Fibroblast of the conjunctiva (primary cell): ENCODE data around the gene VPS72.
"Not testable (repeated sequence)": the region's sequence is repeated elsewhere in the genome, so short reads cannot be mapped to it uniquely, and the experiment has no call there.

Source experiments
- DNase-seq: peaks from one replicate; pipeline ENCODE4 v3.0.0-alpha.2; 2010; ENCODE audit warnings: low read depth

The VPS72 gene, protein sequence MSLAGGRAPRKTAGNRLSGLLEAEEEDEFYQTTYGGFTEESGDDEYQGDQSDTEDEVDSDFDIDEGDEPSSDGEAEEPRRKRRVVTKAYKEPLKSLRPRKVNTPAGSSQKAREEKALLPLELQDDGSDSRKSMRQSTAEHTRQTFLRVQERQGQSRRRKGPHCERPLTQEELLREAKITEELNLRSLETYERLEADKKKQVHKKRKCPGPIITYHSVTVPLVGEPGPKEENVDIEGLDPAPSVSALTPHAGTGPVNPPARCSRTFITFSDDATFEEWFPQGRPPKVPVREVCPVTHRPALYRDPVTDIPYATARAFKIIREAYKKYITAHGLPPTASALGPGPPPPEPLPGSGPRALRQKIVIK

DNA sequence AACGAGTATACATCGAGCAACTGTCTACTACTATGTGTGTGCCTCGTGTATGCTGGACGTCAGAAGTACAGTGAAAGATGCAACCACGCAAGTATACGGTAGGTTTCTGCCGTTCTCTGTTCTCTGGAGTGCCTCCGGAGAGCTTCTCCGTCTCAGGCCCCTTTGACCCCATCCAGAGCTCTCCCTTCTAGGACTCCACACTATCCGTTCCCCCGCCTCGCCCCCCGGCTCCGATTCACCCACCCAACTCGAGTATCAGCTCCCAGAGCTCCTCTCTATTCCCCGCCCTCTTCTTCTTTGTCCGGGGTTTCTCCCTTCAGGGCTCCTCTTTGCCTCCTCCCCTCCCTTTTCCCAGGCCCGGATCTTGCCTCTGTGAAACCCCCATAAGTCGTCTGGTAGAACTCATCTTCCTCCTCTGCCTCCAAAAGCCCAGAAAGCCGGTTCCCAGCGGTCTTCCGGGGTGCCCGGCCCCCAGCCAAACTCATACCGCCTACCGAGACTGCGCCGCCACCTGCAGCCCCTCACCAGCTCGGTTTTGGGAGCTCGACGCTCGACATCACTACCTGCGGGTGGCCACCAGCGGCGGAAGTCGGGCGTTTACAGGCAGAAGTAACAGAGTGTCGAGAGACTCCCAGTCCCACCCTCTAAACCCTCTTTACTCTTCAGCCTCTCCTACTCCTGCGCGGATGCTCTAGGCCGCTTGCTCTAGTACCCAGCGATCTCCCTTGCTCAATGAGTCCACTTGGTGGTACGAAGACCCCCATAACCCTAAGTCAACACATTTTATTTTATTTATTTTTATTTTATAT lies at the start of gene VPS72:
TSS of gene VPS72 (minus strand) at position 561 of the 809 bp plus-strand sequence. CDS start at position 485, 76 bp downstream.
- peak; percentile 79 for DNase-seq

DNA sequence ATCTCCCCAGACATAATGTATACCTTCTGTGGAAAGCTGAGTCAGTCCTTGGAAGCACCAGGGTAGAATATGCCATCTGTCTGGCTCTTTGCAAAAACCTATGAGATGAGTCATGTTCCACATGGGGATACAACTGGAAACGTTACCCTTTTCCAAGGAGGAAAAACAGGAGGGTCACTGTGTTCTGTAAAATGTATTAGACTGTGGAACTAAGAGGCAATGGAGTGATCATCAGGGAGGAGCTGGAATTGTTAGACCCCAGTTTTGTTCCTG lies 48.4 kb upstream of the VPS72 start:
- peak; percentile 61 for DNase-seq

DNA sequence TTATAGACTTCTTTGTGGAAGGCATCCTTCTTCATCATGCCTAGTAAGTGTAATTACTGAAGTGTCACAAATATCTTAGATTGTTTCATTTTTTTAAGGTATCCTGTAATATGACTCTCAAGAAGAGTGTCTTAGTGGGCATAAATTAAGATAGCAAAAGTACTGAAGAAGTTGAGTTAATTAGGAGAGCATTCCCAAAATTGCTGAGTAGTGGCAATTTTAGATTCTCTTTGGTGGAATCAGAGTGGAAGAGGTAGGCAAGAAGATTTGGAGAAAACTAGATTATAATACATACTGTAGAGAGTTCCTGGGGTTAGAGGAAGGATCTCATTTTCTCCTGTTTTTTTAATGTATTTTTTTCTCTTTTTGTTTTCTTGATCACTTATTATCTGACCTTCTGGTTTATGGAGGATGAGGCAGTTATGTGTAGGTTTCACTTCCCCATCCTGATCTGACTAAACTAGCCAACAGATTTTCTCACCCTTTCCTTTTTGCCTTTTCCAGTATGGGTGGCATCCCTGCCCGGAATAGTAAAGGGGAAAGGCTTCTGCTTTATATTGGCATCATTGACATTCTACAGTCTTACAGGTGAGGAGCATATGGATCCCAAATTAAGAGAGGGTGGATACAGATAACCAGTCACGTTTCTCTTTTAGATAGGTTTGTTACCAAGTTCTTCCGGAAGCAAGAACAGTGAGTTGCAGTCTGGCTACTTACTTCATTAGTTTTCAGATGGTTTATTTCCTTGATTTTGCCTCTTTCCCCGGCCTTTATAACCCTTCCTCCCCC lies 47.9 kb upstream of the VPS72 start:
- no peak for DNase-seq

DNA sequence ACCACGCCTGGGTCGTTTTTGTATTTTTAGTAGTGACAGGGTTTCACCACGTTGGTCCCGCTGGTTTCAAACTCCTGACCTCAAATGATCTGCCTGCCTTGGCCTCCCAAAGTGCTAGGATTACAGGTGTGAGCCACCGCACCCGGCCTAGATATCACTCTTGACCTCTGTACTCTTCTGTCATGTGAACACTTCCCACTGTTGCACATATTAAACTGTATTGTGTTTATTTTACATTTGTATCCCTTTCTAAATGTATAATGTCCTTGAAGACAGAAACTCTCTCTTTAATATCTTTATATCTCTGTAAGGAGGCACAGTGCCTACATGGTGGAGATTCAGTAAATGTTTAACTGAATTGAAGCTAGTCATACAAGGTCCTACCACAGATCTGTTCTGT lies 45.2 kb upstream of the VPS72 start:
- DNase-seq, result no peak

DNA sequence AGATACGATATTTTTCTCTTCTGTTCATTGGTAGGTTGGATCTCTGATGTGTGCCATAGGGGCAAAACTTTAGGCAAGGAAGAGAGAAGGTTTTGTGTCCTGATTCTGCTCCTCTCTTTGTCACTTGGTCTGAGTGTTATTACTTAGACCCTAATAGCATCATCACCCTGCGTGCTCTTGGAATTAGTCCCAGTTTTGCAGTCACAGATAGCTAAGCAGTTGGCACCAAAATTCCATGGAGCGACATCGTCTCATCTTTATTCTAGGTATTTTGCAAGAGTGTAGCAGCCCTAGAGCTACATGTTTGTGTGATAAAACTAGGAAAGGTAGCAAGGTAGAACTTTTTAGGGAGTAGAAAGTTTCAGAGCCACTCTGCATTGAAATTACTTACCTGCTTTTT lies 32.1 kb upstream of the VPS72 start:
- no peak for DNase-seq

DNA sequence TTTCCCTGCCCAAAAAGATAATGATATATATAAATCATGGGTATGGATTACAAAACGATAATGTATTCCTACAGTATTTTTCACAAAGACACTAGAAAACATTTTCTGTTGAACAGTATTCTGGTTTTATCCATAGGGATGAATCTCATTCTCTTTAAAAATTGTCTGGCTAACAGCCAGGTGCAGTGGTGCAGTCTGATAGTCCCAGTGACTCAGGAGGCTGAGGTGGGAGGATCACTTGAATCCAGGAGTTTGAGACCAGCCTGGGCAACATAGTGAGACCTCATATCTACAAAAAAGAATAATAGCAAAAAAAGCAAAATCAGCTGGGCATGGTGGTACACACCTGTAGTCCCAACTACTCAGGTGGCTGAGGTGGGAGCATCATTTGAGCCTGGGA lies 31.6 kb upstream of the VPS72 start:
- DNase-seq, result no peak

DNA sequence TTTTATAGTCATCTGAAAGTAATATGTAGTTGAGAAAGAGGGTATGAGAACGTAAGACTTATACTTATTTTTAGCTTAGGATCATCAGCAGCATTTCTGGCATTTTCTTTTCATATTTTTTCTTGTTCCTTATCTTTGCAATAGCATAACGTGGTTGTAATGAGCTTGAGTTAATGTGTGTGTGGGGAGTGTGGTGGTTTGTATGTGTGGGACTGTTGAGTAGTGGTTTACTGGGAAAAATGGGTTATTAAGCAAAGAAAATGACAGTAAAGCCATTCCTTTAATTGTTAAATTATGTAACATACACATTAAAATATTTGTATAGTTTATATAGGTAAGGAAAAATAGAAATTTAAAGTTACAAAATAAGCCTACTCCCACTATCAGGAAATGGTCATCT lies 23.6 kb upstream of the VPS72 start:
- DNase-seq, result no peak

DNA sequence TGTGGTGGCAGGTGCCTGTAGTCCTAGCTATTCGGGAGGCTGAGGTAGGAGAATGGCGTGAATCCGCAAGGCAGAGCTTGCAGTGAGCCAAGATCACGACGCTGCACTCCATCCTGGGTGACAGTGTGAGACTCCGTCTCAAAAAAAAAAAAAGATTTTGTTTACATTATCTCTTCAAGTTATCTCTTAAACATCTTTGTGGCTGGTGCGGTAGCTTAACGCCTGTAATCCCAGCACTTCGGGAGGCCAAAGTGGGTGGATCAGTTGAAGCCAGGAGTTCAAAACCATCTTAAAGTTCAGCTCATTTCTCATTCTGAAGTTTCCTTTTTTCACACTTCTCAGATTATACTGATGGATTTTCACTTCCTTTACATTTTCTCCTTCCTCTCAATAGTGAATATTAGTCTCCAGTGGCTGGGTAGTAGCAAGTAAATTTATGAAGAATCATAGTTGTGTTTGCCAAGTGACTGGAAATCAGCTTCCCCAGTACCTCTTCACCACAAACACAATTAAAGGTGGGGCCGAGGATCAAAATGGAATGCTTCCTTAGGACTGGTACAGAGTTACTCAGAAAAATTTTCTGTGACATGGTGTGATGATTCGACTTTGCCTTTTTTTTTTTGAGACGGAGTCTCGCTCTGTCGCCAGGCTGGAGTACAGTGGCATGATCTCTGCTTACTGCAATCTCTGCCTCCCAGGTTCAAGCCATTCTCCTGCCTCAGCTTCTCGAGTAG lies 22.1 kb upstream of the VPS72 start:
- no peak for DNase-seq

DNA sequence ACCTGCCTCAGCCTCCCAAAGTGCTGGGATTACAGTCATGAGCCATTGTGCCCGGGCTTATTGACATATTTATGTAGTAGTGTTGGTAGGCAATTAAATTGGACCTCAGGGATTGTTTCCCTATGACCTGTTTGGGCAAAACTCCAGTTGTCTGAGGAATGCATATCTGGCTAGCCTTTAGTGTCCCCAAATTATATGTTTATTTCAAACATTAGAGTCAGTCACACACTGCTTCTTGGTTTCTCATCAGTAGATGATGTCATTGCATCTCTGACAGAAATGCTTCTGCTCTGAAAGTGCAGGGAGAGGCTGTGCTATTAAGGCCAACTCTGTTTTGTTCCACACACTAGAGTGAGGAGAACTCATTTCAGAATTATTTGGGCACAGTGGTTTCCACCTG lies 20.8 kb upstream of the VPS72 start:
- DNase-seq, result no peak

DNA sequence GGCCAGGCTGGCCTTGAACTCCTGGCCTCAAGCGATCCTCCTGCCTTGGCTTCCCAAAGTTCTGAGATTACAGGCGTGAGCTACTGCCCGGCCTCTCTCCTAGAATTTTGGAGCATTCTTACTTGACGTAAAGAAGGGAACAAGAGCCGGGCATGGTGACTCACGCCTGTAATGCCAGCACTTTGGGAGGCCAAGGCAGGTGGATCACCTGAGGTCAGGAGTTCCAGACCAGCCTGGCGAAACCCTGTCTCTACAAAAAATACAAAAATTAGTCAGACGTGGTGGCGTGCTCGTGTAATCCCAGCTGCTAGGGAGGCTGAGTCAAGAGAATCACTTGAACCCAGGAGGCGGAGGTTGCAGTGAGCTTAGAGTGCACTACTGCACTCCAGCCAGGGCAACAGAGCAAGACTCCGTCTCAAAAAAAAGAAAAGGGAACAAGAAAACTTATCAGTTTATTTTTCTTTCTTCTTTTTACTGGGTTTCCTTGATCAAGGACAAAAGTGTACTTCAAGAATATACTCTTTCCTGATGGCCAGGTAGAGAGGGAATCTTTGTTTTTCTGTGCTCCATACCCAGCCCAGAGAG lies 15.5 kb upstream of the VPS72 start:
- DNase-seq, result not testable (repeated sequence)

DNA sequence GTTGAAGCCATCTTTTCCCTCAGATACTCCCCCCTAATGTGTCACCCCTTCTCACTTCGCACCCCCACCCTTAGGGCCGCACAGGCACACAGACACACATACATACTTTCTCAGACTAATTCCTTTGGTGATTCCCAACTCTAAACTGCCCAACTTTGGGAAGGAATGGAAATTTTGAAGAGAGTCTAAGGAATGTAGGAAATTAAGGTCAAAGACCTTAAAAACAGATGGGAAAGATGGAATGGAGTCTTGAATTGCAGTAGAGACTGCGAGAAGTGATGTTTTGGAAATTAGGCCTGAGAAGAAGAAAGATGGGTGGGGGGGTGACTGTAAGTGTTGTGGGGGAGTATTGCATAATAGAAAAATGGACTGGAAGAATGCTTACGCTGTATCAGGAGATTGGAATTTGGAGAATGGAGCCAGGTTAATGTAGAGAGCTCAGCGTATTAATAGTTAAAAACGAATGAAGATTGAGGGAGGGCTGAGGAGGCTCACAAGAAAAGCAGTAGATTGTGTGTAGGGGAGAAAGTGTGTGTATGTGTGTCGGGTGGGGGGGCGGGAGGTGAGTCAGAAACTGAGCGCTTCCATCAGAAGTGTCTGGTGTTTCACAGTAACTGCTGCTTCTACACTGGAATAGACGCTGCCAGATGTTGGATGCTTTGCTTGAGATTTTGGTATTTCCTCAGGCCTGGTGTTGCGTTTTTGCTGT lies 10.0 kb upstream of the VPS72 start:
- DNase-seq, result peak; percentile 71

DNA sequence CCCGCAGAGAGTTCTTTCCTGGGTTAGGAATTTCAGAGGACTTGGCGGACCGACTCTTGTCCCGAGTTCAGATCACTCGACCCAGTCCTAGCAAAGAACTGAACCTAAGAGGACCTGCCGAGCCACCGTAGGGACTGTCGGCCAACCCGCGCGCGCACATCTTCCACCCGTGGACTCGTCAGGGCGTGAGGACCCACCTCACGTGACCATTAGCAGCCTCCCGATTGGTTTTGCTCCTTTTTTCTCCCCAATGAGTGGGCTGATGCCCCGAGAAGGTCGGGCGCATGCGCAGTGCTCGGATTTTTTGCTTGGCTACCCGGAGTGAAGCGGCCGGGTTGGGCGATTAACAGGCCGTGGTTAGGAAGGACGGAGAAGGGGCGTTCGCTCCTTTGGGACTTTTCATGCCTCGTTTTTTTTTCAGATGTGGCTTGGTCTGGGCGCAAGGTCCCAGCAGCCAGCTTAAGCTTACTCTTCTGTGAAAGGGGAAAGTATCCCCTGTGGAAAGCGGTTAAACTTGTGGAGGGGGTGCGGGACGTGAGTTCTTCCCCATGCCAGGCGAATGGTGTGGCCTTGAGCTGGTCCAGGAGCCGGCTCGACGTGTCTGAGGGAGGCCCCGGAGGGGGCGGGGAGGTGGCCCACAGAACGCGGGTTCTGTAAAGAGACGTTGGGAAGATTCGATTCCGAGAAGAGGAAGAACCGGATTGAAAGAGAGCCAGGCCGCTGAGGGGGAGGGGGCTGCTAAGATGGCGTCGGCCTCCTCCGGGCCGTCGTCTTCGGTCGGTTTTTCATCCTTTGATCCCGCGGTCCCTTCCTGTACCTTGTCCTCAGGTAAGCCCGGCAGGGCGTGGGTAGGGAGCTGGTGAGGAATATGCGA lies 8.5 kb upstream of the VPS72 start, which contains the start of gene PIP5K1A:
TSS of gene PIP5K1A (plus strand) at position 299 of the 874 bp plus-strand sequence. CDS start at position 744, 445 bp downstream.
- peak; percentile 98 for DNase-seq

DNA sequence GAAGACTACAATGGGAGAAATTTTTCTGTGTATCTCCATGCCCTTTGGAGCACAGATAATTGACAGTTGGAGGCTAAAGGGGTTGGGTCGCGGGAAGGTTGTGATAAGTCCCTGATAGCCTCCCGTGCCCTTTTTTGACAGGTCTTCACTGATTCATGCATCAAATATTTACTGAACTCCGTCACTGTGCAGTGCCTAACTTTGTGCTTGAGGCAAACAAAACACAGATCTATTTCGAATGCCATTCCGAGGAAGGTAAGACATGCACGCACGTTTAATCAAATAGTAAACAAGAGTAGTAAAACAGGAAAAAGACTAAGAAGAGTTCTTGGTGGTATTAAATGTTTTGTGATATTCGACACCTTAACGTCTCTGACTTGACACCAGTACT lies 7.9 kb upstream of the VPS72 start:
- no peak for DNase-seq

DNA sequence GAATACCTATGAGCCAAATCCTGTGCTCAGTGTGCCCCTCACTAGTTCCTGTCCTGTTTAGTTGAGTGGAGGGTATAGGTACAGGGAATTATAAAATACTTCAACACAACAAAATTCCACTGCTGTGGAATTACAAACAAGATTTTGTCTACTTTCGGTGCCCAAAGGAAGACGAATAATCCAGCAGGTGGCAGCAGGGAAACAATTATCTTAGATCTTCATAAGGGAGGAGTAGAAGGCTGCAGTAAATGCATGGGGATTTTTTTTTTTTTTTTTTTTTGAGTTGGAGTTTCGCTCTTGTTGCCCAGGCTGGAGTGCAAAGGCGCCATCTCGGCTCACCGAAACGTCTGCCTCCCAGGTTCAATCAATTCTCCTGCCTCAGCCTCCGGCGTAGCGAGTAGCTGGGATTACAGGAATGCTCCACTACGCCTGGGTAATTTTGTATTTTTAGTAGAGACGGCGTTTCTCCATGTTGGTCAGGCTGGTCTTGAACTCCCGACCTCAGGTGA lies 6.3 kb upstream of the VPS72 start:
- DNase-seq, result peak; percentile 81

DNA sequence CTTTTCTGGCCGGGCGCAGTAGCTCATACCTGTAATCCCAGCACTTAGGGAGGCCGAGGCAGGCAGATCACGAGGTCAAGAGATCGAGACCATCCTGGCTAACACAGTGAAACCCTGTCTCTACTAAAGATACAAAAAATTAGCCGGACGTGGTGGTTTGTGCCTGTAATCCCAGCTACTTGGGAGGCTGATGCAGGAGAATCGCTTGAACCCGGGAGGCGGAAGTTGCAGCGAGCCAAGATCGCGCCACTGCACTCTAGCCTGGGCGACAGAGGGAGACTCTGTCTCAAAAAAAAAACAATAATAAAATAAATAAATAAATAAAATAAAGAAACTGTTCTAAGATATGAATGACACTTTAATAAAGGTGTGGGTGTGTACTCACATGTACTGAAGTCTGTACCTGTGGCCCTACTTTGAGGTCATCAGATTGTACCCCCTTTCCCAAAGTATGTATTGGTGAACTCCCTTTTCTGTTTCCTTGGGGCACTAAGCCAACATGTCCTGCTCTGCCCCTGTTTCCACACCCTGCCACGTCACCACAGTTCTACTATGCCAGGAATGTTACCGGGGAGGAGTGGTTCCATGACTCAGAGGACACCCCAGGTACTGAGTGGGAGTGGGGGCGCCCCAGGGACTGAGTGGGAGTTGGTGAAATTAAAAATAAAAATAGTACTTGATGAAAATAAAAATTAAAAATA lies 5.0 kb upstream of the VPS72 start:
- peak; percentile 82 for DNase-seq

DNA sequence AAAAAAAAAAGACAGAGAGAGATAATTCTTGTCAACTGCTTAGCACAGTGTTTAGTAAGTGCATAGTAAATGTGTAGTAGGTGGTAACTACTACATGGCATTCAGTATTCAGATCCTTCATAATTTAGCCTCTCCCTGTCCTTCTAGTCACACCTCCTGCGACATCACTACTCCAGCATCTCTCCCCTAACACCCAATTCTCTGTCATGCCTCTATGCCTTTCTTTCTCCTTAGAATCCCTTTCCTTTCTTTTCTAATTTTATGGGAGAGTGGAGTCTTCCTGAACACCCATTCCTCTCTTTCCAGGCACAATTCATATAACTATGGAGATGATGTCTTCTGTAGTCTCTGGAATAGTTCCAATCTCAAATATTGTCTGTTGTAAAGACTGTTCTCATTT lies 3.9 kb upstream of the VPS72 start:
- DNase-seq, result no peak

DNA sequence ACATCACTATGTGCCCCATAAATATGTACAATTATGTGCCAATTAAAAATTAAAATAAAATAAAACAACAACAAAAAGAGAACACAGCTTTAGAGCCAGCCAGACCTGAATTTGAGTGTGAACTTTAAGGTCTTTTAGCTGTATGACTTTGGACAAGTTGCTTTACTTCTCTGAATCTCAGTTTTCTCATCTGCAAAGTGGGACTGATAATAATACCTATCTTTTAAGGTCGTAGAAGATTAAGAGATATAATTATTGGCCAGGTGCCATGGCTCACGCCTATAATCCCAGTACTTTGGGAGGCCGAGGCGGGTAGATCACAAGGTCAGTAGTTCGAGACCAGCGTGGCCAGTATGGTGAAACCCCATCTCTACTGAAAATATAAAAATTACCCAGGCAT lies 3.3 kb upstream of the VPS72 start:
- DNase-seq, result no peak

DNA sequence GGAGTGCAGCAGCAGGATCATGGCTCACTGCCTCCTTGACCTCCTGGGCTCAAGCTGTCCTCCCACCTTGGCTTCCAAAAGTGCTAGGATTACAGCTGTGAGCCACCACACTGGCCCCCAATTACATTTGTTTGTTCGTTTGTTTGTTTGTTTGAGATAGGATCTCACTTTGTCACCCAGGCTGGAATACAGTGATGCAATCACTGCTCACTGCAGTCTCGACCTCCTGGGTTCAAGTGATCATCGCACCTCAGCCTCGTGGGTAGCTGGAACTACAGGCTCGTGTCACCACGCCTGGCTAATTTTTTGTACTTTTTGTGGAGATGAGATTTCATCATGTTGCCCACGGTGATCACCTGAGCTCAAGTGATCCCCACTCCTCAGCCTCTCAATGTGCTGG lies 2.0 kb upstream of the VPS72 start:
- no peak for DNase-seq

DNA sequence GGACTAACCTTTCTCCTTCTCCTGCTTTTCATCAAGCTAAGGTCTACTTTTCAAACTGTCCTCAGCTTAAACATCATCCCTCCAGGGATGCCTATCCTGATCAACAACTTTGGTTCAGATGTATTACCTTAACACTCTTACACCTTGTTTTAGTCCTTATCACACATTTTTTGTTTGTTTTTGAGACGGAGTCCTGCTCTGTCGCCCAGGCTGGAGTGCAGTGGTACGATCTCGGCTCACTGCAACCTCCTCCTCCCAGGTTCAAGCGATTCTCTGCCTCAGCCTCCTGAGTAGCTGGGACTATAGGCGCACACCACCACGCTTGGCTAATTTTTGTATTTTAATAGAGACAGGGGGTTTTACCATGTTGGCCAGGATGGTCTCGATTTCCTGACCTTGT lies 1.3 kb downstream of the VPS72 start:
- not testable (repeated sequence) for DNase-seq
